ENCODE results near the gene PIGB. TPM values are rescaled to one million over a fixed set of nuclear protein-coding genes. Genes with fewer than 3 reads are reported as not detected.

Gene PIGB
- total and polyA plus RNA-seq, 2 of the 8 experiments (the other 6 are each of a cell fraction or from before 2014, with no cell fraction given): 4.3 to 11.7 TPM

DNA sequence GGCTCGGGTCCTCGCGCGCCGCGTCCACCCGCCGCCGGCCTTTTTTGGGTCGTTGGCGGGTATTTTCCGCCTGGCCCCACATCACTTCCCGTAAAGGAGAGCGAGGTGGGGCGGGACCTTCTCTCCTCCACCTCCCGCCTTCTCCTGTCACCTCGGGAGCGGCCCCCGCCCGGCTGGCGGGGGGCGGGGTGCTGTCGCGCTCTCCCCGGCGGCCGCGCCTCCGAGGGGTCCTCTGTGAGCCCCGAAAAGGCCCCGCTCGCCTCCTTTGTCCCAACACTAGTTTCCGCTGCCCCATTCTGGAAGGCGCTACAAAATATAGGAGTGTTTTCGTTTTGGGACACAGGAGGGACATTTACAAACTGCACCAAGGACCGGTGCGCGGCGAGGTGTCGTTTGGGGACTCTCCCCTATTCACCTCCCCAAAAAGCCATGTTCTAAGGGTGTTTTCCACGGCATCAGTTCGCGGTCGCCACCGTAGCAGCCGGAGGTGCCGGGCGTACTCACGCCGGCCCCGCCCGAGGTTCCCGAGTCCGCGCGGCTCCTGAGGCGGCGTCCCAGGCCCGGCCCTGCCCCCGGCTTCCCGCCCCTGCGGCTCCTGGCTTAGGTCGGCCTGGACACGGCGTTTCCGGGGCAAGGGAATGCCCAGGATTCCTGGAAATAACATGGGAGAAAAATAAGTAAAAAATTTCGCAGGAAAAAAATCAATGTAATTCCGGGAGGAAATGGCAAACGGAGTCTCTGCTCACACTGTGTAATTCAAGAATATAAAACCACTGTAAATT is 29.1 kb upstream of the PIGB start, which contains the start of gene RAB27A (continued):
- TF ChIP-seq CHD2 (IDR thresholded peaks at IDR 0.05; ENCODE audit: low read length): no peak
- no peak for TF ChIP-seq EGR1 (IDR thresholded peaks at IDR 0.05; ENCODE audit: borderline replicate concordance, low read depth, low read length)
- no peak; the same call in 1 of the 2 replicates for TF ChIP-seq CHD1 (IDR thresholded peaks at IDR 0.05; ENCODE audit: low read depth, low read length)
- no peak for TF ChIP-seq TEAD4 (IDR thresholded peaks at IDR 0.05; ENCODE audit: low read depth, low read length)
- no peak for TF ChIP-seq EZH2 (IDR thresholded peaks at IDR 0.05; ENCODE audit: low read depth, low read length, severe bottlenecking)
- no peak for TF ChIP-seq EP300 (IDR thresholded peaks at IDR 0.05; ENCODE audit: borderline replicate concordance in 1 of 2, low read depth in 2 of 2, low read length in 2 of 2)
- TF ChIP-seq JUND (IDR thresholded peaks at IDR 0.05; ENCODE audit: low read length): no peak
- no peak for TF ChIP-seq BCL11A (IDR thresholded peaks at IDR 0.05; ENCODE audit: low read depth in 2 of 2, low read length in 2 of 2)
- TF ChIP-seq RNF2 (IDR thresholded peaks at IDR 0.05; ENCODE audit: borderline replicate concordance, low read depth, low read length, missing control alignments, poor library complexity, severe bottlenecking): no peak
- TF ChIP-seq BACH1 (IDR thresholded peaks at IDR 0.05; ENCODE audit: low read length): no peak
- no peak for TF ChIP-seq POLR2AphosphoS5 (IDR thresholded peaks at IDR 0.05; ENCODE audit: low read depth, low read length)
- 0 out of 2 replicates have a peak, but pooled peaks have one; percentile 12 for TF ChIP-seq TAF1 (IDR thresholded peaks at IDR 0.05; ENCODE audit: low read depth, low read length)
- TF ChIP-seq ASH2L (IDR thresholded peaks at IDR 0.05; ENCODE audit: low read length): peak; percentile 63
- TF ChIP-seq CEBPB (IDR thresholded peaks at IDR 0.05; ENCODE audit: low read depth, low read length): no peak
- no peak for TF ChIP-seq SP4 (IDR thresholded peaks at IDR 0.05; ENCODE audit: low read length)
- 0 out of 4 replicates have a peak, but pooled peaks of 1 of the 2 experiments have one; percentile 6 for TF ChIP-seq SIN3A (conservative IDR thresholded peaks at IDR 0.05 in 1 of 2, IDR thresholded peaks at IDR 0.05 in 1 of 2; ENCODE audit: low read depth in 1 of 2, low read length in 2 of 2)
- no peak for TF ChIP-seq KDM1A (IDR thresholded peaks at IDR 0.05; ENCODE audit: borderline replicate concordance, low read length)
- TF ChIP-seq TBP (IDR thresholded peaks at IDR 0.05; ENCODE audit: low read depth, low read length): no peak; the same call in 1 of the 2 replicates
- TF ChIP-seq TCF12 (IDR thresholded peaks at IDR 0.05; ENCODE audit: low read depth, low read length): no peak
- no peak for TF ChIP-seq TAF7 (optimal IDR thresholded peaks at IDR 0.05; ENCODE audit: borderline replicate concordance, low read depth, low read length)
- TF ChIP-seq, protein P1, sequence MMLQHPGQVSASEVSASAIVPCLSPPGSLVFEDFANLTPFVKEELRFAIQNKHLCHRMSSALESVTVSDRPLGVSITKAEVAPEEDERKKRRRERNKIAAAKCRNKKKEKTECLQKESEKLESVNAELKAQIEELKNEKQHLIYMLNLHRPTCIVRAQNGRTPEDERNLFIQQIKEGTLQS (IDR thresholded peaks at IDR 0.05; ENCODE audit: insufficient read depth, low read depth, low read length): no peak
- TF ChIP-seq CBX8 (IDR thresholded peaks at IDR 0.05; ENCODE audit: borderline replicate concordance, low read depth, low read length): no peak
- TF ChIP-seq FOSL1 (IDR thresholded peaks at IDR 0.05; ENCODE audit: insufficient read depth, low read depth, low read length): no peak
- TF ChIP-seq HDAC2 (IDR thresholded peaks at IDR 0.05; ENCODE audit: borderline replicate concordance in 1 of 2, low read depth in 2 of 2, low read length in 2 of 2): 0 out of 4 replicates have a peak, but pooled peaks of 1 of the 2 experiments have one; percentile 4

Measured in H1 (cell line).